ENCODE measurements around the gene GNPTAB.

Gene GNPTAB

GRCh38 chr12:101775816-101776215 lies 54.9 kb downstream of the GNPTAB start:
- Histone ChIP-seq H3K4me1 (ENCODE audit: control insufficient read depth, insufficient read depth, low read length) (no peaks in the 10 kb centered on the region), H3K27ac (ENCODE audit: low read length) (no peak overlapping the region), H3K27me3 (ENCODE audit: control insufficient read depth, insufficient read depth, low read length) (no peaks in the 10 kb centered on the region), H3K4me3 (ENCODE audit: low read length) (no peak overlapping the region), H3K36me3 (ENCODE audit: control insufficient read depth, insufficient read depth, low read length) (peaks cover 2% of the 10 kb centered on the region; the same call in 1 of the 2 replicates), H3K9me3 (ENCODE audit: control insufficient read depth, insufficient read depth, low read length) (no peaks in the 10 kb centered on the region)
- WGBS (ENCODE audit: insufficient coverage, insufficient read length) = no CpG with 5 or more reads among the region's 2 CpGs
- DNase-seq (ENCODE audit: low read depth, low spot score) = no peak

GRCh38 chr12:101773650-101774162 lies 57.1 kb downstream of the GNPTAB start:
- peak; percentile 47 for DNase-seq (ENCODE audit: low read depth, low spot score)
- H3K27me3 ChIP-seq (ENCODE audit: control insufficient read depth, insufficient read depth, low read length) = no peaks in the 10 kb centered on the region
- no peaks in the 10 kb centered on the region for H3K4me1 ChIP-seq (ENCODE audit: control insufficient read depth, insufficient read depth, low read length)
- no peak overlapping the region for H3K27ac ChIP-seq (ENCODE audit: low read length)
- 100% methylated on average over 1 of the region's 2 CpGs for WGBS (ENCODE audit: insufficient coverage, insufficient read length)
- peaks cover 8% of the 10 kb centered on the region; the same call in 1 of the 2 replicates for H3K36me3 ChIP-seq (ENCODE audit: control insufficient read depth, insufficient read depth, low read length)
- H3K4me3 ChIP-seq (ENCODE audit: low read length) = no peak overlapping the region
- H3K9me3 ChIP-seq (ENCODE audit: control insufficient read depth, insufficient read depth, low read length) = no peaks in the 10 kb centered on the region

DNA sequence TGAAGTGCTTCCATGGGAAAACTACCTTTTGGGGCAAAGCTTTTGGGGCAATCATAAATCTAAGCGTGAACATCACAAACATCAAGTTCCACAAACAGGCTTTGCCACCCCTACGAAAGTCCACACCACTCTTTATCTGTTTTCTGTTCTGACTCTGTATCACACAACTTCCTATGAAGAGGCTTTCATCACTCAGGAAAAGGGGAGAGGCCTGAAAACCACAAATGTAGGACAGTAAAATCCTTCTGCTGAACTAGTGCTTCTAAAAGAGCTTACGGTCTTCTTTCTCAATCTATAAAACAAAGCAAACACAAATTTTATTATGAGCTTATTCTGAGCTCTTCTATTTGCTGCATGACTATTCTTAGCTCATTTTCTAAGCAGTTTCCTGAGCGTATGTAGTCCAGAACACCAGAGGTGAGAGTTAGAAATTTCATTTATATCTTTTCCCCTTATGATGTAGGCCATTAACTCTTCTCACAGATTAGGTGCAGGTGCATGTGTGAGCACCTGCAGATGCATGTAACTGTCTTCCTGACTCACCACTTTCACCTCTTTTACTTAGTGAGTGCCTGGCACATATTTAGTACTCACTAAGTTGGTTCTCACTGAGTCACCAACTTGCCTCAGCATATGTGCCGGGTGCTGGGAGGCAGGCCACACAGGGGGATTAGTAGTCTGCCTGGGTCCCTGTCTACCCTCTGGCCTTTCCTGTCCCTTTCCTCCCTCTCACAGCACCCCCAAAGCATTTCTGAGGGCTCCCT lies 58.6 kb downstream of the GNPTAB start:
- H3K4me1 ChIP-seq (ENCODE audit: control insufficient read depth, insufficient read depth, low read length) = no peaks in the 10 kb centered on the region
- H3K27ac ChIP-seq (ENCODE audit: low read length) = no peak overlapping the region
- H3K27me3 ChIP-seq (ENCODE audit: control insufficient read depth, insufficient read depth, low read length) = no peaks in the 10 kb centered on the region
- no peak overlapping the region for H3K4me3 ChIP-seq (ENCODE audit: low read length)
- no CpG with 5 or more reads among the region's 5 CpGs for WGBS (ENCODE audit: insufficient coverage, insufficient read length)
- no peaks in the 10 kb centered on the region for H3K9me3 ChIP-seq (ENCODE audit: control insufficient read depth, insufficient read depth, low read length)
- no peak for DNase-seq (ENCODE audit: low read depth, low spot score)
- H3K36me3 ChIP-seq (ENCODE audit: control insufficient read depth, insufficient read depth, low read length) = peaks cover 8% of the 10 kb centered on the region; the same call in 1 of the 2 replicates

DNA sequence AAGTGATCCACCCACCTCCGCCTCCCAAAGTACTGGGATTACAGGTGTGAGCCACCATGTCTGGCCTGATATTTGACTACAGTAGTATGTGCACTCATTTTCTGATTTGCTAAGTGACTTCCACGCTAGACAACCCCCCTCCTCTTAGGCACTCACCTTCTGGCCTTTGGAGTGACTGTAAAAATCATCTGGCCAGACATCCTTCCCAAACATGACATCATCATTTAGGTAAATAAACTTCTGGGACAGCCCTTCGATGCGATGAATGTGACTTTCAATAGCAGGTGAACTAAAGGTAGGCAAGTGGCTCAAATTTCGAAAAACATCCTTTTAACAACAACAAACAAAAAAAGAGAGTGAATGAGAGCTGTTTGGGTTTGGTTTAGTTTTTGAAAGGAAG lies 60.9 kb downstream of the GNPTAB start:
- no peaks in the 10 kb centered on the region for H3K4me1 ChIP-seq (ENCODE audit: control insufficient read depth, insufficient read depth, low read length)
- WGBS (ENCODE audit: insufficient coverage, insufficient read length) = no CpG with 5 or more reads among the region's 5 CpGs
- no peaks in the 10 kb centered on the region for H3K27me3 ChIP-seq (ENCODE audit: control insufficient read depth, insufficient read depth, low read length)
- no peaks in the 10 kb centered on the region for H3K9me3 ChIP-seq (ENCODE audit: control insufficient read depth, insufficient read depth, low read length)
- peaks cover 6% of the 10 kb centered on the region; the same call in 1 of the 2 replicates for H3K36me3 ChIP-seq (ENCODE audit: control insufficient read depth, insufficient read depth, low read length)
- H3K4me3 ChIP-seq (ENCODE audit: low read length) = no peak overlapping the region
- H3K27ac ChIP-seq (ENCODE audit: low read length) = no peak overlapping the region
- DNase-seq (ENCODE audit: low read depth, low spot score) = no peak

GRCh38 chr12:101768781-101769180 lies 62.0 kb downstream of the GNPTAB start:
- Histone ChIP-seq H3K27me3 (ENCODE audit: control insufficient read depth, insufficient read depth, low read length) (no peaks in the 10 kb centered on the region), H3K27ac (ENCODE audit: low read length) (no peak overlapping the region), H3K4me3 (ENCODE audit: low read length) (no peak overlapping the region), H3K4me1 (ENCODE audit: control insufficient read depth, insufficient read depth, low read length) (no peaks in the 10 kb centered on the region), H3K9me3 (ENCODE audit: control insufficient read depth, insufficient read depth, low read length) (no peaks in the 10 kb centered on the region), H3K36me3 (ENCODE audit: control insufficient read depth, insufficient read depth, low read length) (peaks cover 6% of the 10 kb centered on the region; the same call in 1 of the 2 replicates)
- no peak for DNase-seq (ENCODE audit: low read depth, low spot score)
- WGBS (ENCODE audit: insufficient coverage, insufficient read length) = no CpG with 5 or more reads among the region's 2 CpGs

DNA sequence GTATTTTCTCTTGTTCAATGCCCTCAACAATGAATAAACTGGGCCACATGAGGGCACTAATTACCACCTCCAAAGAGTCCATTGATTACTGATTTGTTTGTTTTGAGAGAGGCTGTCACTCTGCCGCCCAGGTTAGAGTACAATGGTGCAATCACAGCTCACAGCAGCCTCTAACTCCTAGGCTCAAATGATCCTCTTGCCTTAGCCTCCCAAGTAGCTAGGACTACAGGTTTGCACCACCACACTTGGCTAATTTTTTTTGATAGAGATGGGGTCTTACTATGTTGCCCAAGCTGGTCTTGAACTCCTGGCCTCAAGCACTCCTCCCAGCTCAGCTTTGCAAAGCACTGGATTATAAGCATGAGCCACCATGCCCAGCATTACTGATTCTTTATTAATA lies 63.2 kb downstream of the GNPTAB start:
- WGBS (ENCODE audit: insufficient coverage, insufficient read length) = no CpG with 5 or more reads among the region's 1 CpG
- DNase-seq (ENCODE audit: low read depth, low spot score) = no peak
- Histone ChIP-seq H3K27me3 (ENCODE audit: control insufficient read depth, insufficient read depth, low read length) (no peaks in the 10 kb centered on the region), H3K9me3 (ENCODE audit: control insufficient read depth, insufficient read depth, low read length) (no peaks in the 10 kb centered on the region), H3K27ac (ENCODE audit: low read length) (no peak overlapping the region), H3K4me1 (ENCODE audit: control insufficient read depth, insufficient read depth, low read length) (no peaks in the 10 kb centered on the region), H3K4me3 (ENCODE audit: low read length) (no peak overlapping the region), H3K36me3 (ENCODE audit: control insufficient read depth, insufficient read depth, low read length) (peaks cover 6% of the 10 kb centered on the region; the same call in 1 of the 2 replicates)

DNA sequence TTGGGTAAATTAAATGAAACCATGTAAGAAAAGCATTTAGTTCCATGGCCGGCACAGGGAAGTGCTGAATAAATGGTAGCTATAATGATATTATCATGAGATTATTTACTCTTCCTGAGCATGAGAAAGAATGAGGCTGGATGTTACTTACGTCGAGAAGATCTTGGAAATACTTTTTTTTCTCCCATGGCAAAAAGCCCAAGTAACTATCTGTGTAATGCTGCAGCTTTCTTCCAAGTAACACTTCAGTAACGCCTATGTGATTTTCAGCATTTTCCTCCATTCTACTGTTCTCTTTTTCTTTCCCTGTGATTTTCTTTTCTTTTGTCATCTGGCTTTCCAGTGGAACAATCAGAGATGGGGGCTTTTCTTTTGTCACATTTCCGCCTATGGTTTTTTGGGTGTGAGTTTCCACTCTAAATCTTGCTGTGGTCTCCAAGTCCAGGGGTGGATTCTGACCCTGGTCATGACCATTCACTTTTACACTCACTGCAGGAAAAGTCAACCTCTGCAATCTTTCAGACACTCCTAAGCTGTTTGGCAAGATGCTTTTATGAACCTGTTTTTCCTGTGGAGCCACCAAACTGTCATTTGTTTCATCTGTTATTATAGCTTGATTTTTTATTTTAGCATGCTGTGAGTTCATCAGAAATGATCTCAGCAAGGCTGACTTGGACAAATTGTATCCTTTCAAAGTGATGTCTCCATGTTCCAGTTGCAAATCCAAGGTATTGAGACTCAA lies 66.5 kb downstream of the GNPTAB start:
- H3K36me3 ChIP-seq (ENCODE audit: control insufficient read depth, insufficient read depth, low read length) = peaks cover 2% of the 10 kb centered on the region; the same call in 1 of the 2 replicates
- H3K27me3 ChIP-seq (ENCODE audit: control insufficient read depth, insufficient read depth, low read length) = no peaks in the 10 kb centered on the region
- no peaks in the 10 kb centered on the region; the same call in 1 of the 2 replicates for H3K4me1 ChIP-seq (ENCODE audit: control insufficient read depth, insufficient read depth, low read length)
- DNase-seq (ENCODE audit: low read depth, low spot score) = no peak
- H3K9me3 ChIP-seq (ENCODE audit: control insufficient read depth, insufficient read depth, low read length) = no peaks in the 10 kb centered on the region
- no peak overlapping the region for H3K4me3 ChIP-seq (ENCODE audit: low read length)
- H3K27ac ChIP-seq (ENCODE audit: low read length) = no peak overlapping the region
- WGBS (ENCODE audit: insufficient coverage, insufficient read length) = no CpG with 5 or more reads among the region's 5 CpGs

- no peaks in the 10 kb centered on the region for H3K9me3 ChIP-seq (ENCODE audit: control insufficient read depth, insufficient read depth, low read length)
- no peak overlapping the region for H3K4me3 ChIP-seq (ENCODE audit: low read length)
- no peaks in the 10 kb centered on the region; the same call in 1 of the 2 replicates for H3K4me1 ChIP-seq (ENCODE audit: control insufficient read depth, insufficient read depth, low read length)
- no peak overlapping the region for H3K27ac ChIP-seq (ENCODE audit: low read length)
- H3K27me3 ChIP-seq (ENCODE audit: control insufficient read depth, insufficient read depth, low read length) = no peaks in the 10 kb centered on the region
- H3K36me3 ChIP-seq (ENCODE audit: control insufficient read depth, insufficient read depth, low read length) = peaks cover 2% of the 10 kb centered on the region; the same call in 1 of the 2 replicates
- no peak for DNase-seq (ENCODE audit: low read depth, low spot score)
- WGBS (ENCODE audit: insufficient coverage, insufficient read length) = no CpG with 5 or more reads among the region's 6 CpGs
These were observed 67.4 kb downstream of the GNPTAB start for GRCh38 chr12:101763246-101763931.

- no peak for DNase-seq (ENCODE audit: low read depth, low spot score)
- WGBS (ENCODE audit: insufficient coverage, insufficient read length) = no CpG with 5 or more reads among the region's 4 CpGs
- H3K36me3 ChIP-seq (ENCODE audit: control insufficient read depth, insufficient read depth, low read length) = peaks cover 2% of the 10 kb centered on the region; the same call in 1 of the 2 replicates
These were observed 69.0 kb downstream of the GNPTAB start for GRCh38 chr12:101761781-101762180.

DNA sequence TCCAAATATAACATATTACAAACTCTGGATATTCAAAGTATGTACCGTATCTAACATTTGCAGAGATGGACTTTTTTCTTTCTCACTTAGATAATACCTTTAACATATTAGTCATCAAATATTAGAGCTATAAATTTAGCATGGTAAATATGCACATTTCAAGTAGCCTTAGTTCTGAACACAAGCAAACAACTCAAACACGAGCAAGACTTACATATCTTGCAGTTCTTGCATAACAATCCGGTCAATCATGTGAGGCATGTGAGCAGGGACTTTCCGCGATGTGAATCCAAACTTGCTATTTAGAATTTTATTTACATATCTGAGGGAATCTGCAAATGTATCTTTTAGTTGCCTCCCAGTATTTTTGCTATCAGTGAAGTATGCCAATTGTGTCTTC lies 69.4 kb downstream of the GNPTAB start:
- no peak overlapping the region for H3K27ac ChIP-seq (ENCODE audit: low read length)
- H3K36me3 ChIP-seq (ENCODE audit: control insufficient read depth, insufficient read depth, low read length) = peaks cover 2% of the 10 kb centered on the region; the same call in 1 of the 2 replicates
- no peak overlapping the region for H3K4me3 ChIP-seq (ENCODE audit: low read length)
- no peaks in the 10 kb centered on the region for H3K9me3 ChIP-seq (ENCODE audit: control insufficient read depth, insufficient read depth, low read length)
- WGBS (ENCODE audit: insufficient coverage, insufficient read length) = no CpG with 5 or more reads among the region's 5 CpGs
- no peak for DNase-seq (ENCODE audit: low read depth, low spot score)
- no peaks in the 10 kb centered on the region; the same call in 1 of the 2 replicates for H3K4me1 ChIP-seq (ENCODE audit: control insufficient read depth, insufficient read depth, low read length)
- no peaks in the 10 kb centered on the region for H3K27me3 ChIP-seq (ENCODE audit: control insufficient read depth, insufficient read depth, low read length)

More at GRCh38 chr12:101761781-101762180, 69.0 kb downstream of the GNPTAB start:
- Histone ChIP-seq H3K4me1 (ENCODE audit: control insufficient read depth, insufficient read depth, low read length) (no peaks in the 10 kb centered on the region; the same call in 1 of the 2 replicates), H3K9me3 (ENCODE audit: control insufficient read depth, insufficient read depth, low read length) (no peaks in the 10 kb centered on the region), H3K27ac (ENCODE audit: low read length) (no peak overlapping the region), H3K27me3 (ENCODE audit: control insufficient read depth, insufficient read depth, low read length) (no peaks in the 10 kb centered on the region), H3K4me3 (ENCODE audit: low read length) (no peak overlapping the region)
